ENCODE results near the gene COG4. TPM values are rescaled to one million over a fixed set of nuclear protein-coding genes. Genes with fewer than 3 reads are reported as not detected.
A peak's percentile ranks its signal among the peaks of the same experiment; 100 is the strongest.

COG4 gene
- total RNA-seq, 1 experiment from 2014 or later, result 35.5 TPM

DNA sequence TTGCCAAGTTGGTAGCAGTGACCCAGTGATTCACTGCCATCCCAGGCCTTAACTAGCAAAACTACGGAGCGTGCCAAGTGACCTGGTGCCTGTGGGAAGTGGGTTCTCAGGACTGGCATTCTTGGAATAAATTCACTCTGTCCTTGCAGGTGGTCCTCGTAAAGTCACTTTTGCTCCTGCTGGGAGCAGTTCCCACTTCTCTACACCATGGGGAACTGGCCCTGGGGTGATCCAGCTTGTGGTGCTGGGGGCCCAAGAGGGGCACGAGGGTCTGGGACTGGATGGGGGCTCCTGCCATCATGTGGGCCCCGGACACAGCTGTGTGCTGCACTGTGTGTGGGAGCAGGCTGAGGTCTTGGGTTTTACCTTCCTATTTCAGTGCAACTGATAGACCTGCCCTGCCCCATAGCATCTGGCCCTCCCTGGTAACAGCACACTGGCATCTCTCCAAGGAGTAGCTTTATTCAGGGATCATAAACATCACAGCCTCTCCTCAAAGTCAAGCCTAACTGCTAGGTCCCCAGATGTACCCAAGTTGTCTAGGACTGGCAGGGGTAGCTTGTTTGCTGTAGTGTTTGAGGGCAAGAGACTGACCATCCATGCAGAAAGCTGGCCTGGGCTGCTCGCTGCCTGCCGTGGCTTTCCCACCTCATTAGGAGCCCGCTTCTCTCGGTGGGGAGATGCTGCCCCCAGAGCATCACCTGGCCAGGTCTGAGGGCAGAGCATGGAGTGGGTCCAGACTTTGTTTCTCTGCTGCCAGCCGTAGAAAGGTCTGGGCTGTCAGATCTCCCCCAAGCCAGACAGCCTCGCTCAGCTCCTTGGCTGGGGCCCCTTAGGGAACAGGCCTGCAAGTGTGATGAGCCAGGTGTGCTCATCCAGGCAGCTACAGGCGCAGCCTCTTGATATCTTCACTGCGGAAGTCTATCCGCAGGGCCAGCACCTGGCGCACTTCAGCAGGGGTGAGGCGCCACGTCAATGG lies 42.9 kb downstream of the COG4 start:
- no peak for DNase-seq (ENCODE audit: low read depth)

GRCh38 chr16:70478912-70479341 lies 44.4 kb downstream of the COG4 start:
- no peak for DNase-seq (ENCODE audit: low read depth)

DNA sequence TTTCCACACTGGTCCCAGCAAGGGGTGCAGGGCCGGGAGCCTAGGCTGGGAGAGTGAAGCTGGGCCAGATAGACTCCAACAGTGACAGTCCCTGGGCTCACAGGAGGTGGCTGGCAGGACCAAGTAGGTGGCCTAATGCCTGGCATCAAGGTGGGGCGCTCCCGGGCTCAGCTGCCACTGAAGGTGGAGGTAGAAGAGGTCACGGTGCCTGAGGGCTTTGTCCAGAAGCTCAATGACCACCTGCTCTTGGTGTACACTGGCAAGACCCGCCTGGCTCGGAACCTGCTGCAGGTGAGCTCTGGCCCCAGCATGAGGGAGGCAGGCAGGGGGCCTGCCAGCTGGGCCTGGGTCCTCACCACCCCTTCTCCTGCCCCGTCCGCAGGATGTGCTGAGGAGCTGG lies 45.2 kb downstream of the COG4 start:
- no peak for DNase-seq (ENCODE audit: low read depth)

DNA sequence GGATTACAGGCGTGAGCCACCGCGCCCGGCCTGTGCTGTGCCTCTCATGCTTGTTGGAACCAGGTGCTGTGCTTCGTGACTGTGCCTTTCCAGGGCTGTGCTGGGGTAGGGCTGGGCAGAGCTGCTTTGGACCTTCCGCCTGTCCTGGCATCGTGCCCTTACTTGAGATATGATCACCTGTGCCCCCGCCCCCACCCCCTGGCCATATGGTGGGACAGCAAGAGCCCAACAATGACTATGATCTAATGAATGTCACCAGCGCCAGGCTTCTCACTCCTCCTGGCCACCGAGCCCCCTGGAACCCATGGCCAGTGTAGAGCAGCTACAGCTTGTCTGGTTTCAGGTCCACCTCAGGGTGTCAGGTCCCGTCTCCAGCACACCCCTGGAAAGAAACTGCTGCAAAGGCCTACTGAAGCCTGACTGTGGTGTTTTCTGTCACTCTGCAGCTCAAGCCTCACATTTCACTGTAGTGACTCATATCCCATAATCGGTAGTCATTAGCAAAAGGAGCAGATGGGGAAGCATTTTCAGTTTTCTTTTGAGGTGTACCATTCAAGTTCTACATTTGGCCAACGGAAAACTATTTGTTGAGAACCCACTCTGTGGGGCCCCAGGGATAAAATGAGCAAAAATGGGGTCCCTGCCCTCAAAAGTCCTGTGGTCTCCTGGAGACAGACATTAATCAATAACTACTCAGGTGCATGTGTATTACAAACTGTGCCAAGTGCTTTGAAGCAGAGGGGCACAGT lies 46.9 kb downstream of the COG4 start:
- DNase-seq (ENCODE audit: low read depth), result peak; percentile 77

- no peak for DNase-seq (ENCODE audit: low read depth)
Measured at GRCh38 chr16:70475054-70475871, 48.1 kb downstream of the COG4 start.

GRCh38 chr16:70474320-70475053 lies 48.9 kb downstream of the COG4 start:
- DNase-seq (ENCODE audit: low read depth), result no peak

GRCh38 chr16:70473446-70474319 lies 49.7 kb downstream of the COG4 start:
- no peak for DNase-seq (ENCODE audit: low read depth)

DNA sequence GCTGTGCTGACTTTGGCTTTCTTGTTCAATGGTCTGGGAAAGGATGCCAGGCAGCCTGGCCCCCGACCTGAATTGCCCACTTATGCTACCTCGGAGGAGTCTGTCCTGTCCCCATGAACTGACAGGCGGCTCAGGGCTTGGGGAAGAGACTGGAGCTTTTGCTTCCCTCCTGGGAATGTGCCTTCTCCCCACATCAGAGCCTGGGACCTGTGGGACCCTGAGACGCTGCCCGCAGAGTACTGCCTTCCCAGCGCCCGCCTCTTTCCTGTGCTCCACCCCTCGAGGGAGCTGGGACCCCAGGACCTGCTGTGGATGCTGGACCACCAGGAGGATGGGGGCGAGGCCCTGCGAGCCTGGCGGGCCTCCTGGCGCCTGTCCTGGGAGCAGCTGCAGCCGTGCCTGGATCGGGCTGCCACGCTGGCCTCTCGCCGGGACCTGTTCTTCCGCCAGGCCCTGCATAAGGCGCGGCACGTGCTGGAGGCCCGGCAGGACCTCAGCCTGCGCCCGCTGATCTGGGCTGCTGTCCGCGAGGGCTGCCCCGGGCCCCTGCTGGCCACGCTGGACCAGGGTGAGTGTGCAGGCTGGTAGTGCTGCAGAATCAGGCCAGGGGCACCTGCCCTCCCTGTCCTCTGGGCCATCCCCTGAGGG lies 50.4 kb downstream of the COG4 start:
- no peak for DNase-seq (ENCODE audit: low read depth)

- DNase-seq (ENCODE audit: low read depth), result no peak
Measured at GRCh38 chr16:70470927-70471341, 52.4 kb downstream of the COG4 start.

DNA sequence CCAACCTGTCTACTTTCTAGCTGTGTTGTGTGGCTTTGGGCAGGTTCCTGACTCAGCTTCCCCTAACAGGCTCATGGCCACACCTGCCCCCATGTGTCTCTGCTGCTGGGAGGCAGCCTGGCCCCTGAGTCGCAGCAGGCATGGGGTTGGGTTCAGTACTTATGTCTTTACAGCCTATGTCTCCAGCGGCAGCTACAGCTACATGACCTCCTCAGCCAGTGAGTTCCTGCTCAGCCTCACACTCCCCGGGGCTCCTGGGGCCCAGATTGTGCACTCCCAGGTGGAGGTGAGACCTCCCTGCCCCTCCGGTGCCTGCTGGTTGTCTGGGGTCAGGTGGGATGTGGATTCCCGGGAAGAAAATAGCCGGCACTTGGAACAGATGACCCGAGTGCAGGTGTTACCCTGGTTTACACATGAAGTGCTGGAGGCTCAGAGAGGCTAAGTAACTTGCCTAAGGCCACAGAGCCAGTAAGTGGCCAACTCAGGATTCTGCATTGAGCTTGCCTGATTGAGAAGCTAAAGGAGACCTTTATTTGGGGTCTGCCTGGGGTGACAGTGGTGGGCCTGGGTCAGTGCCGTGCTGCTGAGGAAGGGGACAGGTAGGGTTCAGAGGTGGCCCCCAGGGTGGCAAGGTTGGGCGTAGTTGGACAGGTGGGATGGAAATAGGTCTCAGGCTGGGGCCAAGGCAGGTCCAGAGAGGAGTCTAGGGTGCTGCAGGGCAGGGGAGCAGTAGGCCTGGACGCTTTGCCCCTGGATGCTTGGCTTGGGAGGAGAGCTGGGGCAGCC lies 53.0 kb downstream of the COG4 start:
- no peak for DNase-seq (ENCODE audit: low read depth)

DNA sequence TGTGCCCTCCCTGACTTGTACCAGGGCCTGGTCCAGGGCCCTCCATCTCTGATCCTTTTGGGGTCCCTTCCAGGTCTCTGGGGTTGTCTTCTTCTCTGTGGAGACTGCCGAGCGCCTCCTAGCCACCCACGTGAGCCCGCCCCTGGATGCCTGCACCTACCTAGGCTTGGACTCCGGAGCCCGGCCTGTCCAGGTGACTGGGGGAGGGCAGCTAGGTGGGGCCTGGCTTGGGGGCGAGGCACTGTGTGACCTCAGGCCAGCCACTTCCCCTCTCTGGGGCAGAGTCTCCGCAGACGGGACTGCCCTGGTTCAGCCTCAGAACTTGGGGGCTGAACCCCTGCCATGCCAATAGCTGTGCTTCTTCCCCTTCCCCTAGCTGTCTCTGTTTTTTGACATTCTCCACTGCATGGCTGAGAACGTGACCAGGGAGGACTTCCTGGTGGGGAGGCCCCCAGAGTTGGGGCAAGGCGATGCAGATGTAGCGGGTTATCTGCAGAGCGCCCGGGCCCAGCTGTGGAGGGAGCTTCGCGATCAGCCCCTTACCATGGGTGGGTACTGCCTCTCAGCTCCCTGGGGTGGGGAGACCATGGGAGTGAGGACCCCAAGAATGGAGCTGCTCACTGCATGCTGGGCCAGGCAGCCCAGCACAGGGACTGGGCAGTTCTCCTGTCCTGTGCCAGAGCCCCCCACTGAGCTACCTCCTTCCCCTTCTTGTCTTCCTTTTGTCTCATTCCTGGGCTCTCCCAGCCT lies 54.4 kb downstream of the COG4 start:
- DNase-seq (ENCODE audit: low read depth), result no peak

DNA sequence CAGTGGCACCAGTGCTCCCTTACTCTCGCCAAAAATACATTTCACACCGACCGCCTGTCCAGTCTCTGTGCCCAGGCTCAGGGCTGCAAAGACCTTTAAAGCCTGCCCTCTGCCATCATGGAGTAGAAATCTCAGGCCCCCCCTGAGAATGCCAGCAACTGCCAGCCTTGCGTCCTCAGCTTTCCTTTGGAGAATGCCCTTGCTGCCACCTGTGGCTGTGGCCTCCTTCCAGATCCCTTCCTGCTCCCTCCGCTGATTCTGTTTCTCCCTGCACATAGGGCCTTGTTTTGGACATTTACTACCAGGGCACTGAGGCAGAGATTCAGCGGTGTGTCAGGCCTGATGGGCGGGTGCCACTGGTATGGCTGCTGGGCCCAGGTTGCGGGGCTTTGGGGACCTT lies 55.7 kb downstream of the COG4 start:
- no peak for DNase-seq (ENCODE audit: low read depth)

DNA sequence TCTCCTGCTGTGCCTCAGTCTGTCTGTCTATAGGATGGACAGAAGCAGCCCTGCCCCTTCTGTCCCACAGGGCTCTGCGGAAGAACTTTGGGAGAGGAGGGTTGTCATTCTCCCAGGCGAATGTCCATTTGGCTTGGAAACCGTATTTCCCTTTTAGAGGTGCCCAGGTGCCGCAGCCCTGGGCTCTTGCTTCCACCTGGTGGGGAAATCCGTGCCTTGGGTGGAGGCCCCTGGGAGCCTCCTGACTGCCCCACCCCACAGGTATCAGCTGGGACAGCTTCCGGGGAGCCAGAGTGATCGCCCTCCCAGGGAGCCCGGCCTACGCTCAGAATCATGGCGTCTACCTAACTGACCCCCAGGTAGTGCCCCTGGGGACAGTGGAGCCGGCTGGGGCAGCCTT lies 56.2 kb downstream of the COG4 start:
- DNase-seq (ENCODE audit: low read depth), result no peak

DNA sequence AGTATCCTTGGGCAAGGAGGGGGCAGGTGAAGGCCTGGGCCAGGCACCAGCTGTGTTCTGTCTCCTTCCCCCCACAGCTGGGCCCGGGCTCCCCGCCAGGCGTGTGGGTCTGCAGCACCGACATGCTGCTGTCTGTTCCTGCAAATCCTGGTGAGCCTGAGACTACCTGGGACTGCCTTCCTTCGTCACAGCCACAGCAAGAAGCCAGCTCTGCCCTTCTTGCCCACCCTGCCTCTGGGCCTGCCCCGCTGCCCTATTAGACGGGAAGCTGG lies 56.6 kb downstream of the COG4 start:
- no peak for DNase-seq (ENCODE audit: low read depth)

GRCh38 chr16:70465999-70466804 lies 57.2 kb downstream of the COG4 start:
- no peak for DNase-seq (ENCODE audit: low read depth)

- no peak for DNase-seq (ENCODE audit: low read depth)
Measured at GRCh38 chr16:70463235-70463634, 60.1 kb downstream of the COG4 start.

- peak; percentile 61 for DNase-seq (ENCODE audit: low read depth)
Measured at GRCh38 chr16:70460737-70461261, 62.6 kb downstream of the COG4 start.

All from Daoy (cell line).